Upper lobe of left lung (tissue), 6 donors: ENCODE data around the gene SAMD11. TPM values are rescaled to one million over a fixed set of nuclear protein-coding genes. Genes with fewer than 3 reads are reported as not detected.
A peak's percentile ranks its signal among the peaks of the same experiment; 100 is the strongest.

Source experiments
- ATAC-seq, 2 donors: fragments of 200-7000 bp; cut with Tn5 transposase; one replicate each; pipeline ENCODE4 v1.9.1; 2022; ENCODE audit warnings: mild to moderate bottlenecking in 2 of 2, moderate library complexity in 2 of 2; ENCODE audit not compliant: low FRiP score in 2 of 2
- DNase-seq, 2 donors: peaks; one replicate each; pipeline ENCODE4 v3.0.0-alpha.2; 2019 to 2020
- H3K27ac ChIP-seq, 4 donors: fragments of 200-600 bp; sonication (generic); one replicate each; pipeline ENCODE4 v1.5.1; 2016 to 2019
- H3K27me3 ChIP-seq, 4 donors: fragments of 200-600 bp; sonication (generic); one replicate each; pipeline ENCODE4 v1.5.1; 2017 to 2019
- H3K36me3 ChIP-seq, 4 donors: fragments of 200-600 bp; sonication (generic); one replicate each; pipeline ENCODE4 v1.5.1; 2016 to 2019
- H3K4me1 ChIP-seq, 4 donors: fragments of 200-600 bp; sonication (generic); one replicate each; pipeline ENCODE4 v1.5.1; 2018 to 2019
- H3K4me3 ChIP-seq, 4 donors: fragments of 200-600 bp; sonication (generic); one replicate each; pipeline ENCODE4 v1.5.1; 2017 to 2019; ENCODE audit warnings: mild to moderate bottlenecking in 2 of 4, moderate library complexity in 1 of 4
- H3K9me3 ChIP-seq, 4 donors: fragments of 200-600 bp; sonication (generic); one replicate each; pipeline ENCODE4 v1.5.1; 2018 to 2019
- EP300 ChIP-seq, 4 donors: sonication (generic); formaldehyde crosslinking; IDR thresholded peaks; one replicate each; pipeline ENCODE4 v1.5.1; 2017; ENCODE audit warnings: antibody characterized with exemption in 4 of 4, control low read depth in 2 of 4
- POLR2A ChIP-seq, 4 donors: fragments of 450-650 bp; IDR thresholded peaks; one replicate each; pipeline ENCODE4 v1.5.1; 2016 to 2017; ENCODE audit warnings: antibody characterized with exemption in 4 of 4, mild to moderate bottlenecking in 2 of 4
- POLR2AphosphoS5 ChIP-seq, 2 donors: sonication (generic); formaldehyde crosslinking; IDR thresholded peaks; one replicate each; pipeline ENCODE4 v1.5.1; 2017; ENCODE audit warnings: antibody characterized with exemption in 2 of 2
- WGBS, 2 donors: methylation state at CpG; one replicate each; pipeline ENCODE4 v1.1.5; 2017 to 2018; 5-methylcytosine and 5-hydroxymethylcytosine counted together
- total RNA-seq, 6 donors: library from RNA; depleted of rRNA in 4 of 6; stranded (reverse); fragments of >200 nt in 4 of 6; gene quantifications; one replicate each; pipeline versions ENCODE4 v1.1.0 to v1.2.1, GENCODE V29; 2016 to 2021
- TF ChIP-seq, protein P1 (sequence below), 6 experiments: fragments of 450-650 bp in 4 of 6; fragments of 200-600 bp in 2 of 6; sonication (generic) in 2 of 6; IDR thresholded peaks; one replicate each; pipeline ENCODE4 v1.5.1; 2016 to 2019; ENCODE audit warnings: antibody characterized with exemption in 6 of 6
- donor health status: DM: no; HTN: no; CAD: no; lungs with moderate emphysema.
- donor health status: DM: no; HTN: yes; CAD: no; lungs with severe emphysema.

The SAMD11 gene
- total RNA-seq, 6 donors from 2014 or later = 1.0 to 9.3 (median 2.4) TPM

DNA sequence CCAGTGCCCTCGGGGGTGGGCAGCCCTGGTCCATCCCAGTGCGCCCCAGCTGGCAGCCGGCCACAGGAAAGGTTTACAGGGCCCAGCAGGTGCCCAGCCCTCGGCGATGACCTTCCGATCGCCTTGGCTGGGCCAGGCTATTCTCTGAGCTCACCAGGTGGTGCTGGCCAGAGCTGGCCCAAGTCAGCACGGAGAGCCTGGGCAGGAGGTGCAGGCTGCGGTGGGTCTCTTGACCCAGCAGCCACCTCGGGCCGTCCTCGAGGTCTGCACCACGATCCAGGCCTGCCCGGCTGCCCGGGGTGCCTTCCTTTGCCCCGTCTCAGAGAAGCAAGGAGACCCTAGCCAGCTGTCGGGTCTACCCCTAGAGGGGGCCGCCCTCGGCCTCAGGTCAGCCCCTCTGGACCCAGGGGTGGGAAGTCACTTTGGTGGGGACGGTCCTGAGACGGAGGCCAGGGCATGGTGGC is 57.8 kb downstream of the SAMD11 start:
- Histone ChIP-seq H3K9me3 (no peaks in the 10 kb centered on the region), H3K4me3 (no peak overlapping the region), H3K27me3 (peaks cover 0 to 5% (median 0%) of the 10 kb centered on the region in 4 donors), H3K27ac (no peak overlapping the region), H3K36me3 (no peaks in the 10 kb centered on the region), H3K4me1 (peaks cover 2 to 6% (median 4%) of the 10 kb centered on the region in 4 donors)
- 57 to 78% methylated on average over 1 to 12 of the region's 21 CpGs for WGBS, 2 donors
- DNase-seq (peak in 1 of 2 donors; percentile 79), ATAC-seq (no peak)
- TF ChIP-seq POLR2A (IDR thresholded peaks at IDR 0.05) = no peak
- no peak for TF ChIP-seq POLR2AphosphoS5 (IDR thresholded peaks at IDR 0.05)
- TF ChIP-seq EP300 (IDR thresholded peaks at IDR 0.05) = no peak
- TF ChIP-seq, protein P1, sequence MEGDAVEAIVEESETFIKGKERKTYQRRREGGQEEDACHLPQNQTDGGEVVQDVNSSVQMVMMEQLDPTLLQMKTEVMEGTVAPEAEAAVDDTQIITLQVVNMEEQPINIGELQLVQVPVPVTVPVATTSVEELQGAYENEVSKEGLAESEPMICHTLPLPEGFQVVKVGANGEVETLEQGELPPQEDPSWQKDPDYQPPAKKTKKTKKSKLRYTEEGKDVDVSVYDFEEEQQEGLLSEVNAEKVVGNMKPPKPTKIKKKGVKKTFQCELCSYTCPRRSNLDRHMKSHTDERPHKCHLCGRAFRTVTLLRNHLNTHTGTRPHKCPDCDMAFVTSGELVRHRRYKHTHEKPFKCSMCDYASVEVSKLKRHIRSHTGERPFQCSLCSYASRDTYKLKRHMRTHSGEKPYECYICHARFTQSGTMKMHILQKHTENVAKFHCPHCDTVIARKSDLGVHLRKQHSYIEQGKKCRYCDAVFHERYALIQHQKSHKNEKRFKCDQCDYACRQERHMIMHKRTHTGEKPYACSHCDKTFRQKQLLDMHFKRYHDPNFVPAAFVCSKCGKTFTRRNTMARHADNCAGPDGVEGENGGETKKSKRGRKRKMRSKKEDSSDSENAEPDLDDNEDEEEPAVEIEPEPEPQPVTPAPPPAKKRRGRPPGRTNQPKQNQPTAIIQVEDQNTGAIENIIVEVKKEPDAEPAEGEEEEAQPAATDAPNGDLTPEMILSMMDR (IDR thresholded peaks at IDR 0.05) = no peak

DNA sequence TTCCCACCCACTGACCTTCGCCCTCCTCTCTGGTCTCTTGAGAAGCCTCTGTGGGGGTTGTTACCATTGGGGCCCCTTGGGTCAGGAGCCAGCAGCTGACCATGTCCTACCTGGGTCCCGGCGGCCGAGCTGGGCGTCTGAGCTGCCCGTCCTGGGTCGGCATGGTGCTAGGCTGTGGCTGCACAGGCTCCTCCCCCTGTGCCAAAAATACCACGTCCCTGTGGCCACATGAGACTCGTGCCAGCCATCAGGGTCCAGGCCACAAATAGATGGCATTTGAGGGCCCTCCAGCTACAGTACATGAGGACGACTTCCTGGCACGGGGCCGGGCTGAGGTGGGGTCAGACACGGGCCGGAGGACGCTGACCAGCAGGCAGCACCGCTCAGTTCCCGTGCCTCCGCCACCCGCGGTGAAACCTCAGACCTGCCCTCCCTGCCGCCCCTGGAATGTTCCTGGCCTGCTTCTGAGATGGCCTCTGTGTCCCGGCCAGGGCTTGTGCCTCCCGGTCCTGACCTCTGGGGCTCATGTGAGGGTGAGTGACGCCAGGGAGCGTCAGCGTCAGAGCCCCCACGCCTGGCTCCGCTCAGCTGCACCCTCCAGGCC is 58.3 kb downstream of the SAMD11 start, which contains the start of gene PERM1:
PERM1 (minus strand) TSS at position 139 of the 604 bp plus-strand sequence. CDS start 1,064 bp downstream, outside the sequence.
- Histone ChIP-seq H3K4me3 (no peak within 1 kb of the TSS), H3K27me3 (peaks cover 0 to 5% (median 0%) of the 10 kb centered on the region in 4 donors), H3K9me3 (no peaks in the 10 kb centered on the region), H3K27ac (no peak within 1 kb of the TSS), H3K4me1 (peaks cover 2 to 6% (median 4%) of the 10 kb centered on the region in 4 donors), H3K36me3 (no peaks in the 10 kb centered on the region)
- TF ChIP-seq POLR2A (IDR thresholded peaks at IDR 0.05) (no peak), POLR2AphosphoS5 (IDR thresholded peaks at IDR 0.05) (no peak), EP300 (IDR thresholded peaks at IDR 0.05) (no peak)
- TF ChIP-seq, protein P1 (IDR thresholded peaks at IDR 0.05) = no peak
- WGBS, 2 donors = 70% methylated on average over 22 of the region's 28 CpGs; no CpG with 5 or more reads in 1 of the 2 donors
- peak in 1 of 2 donors; percentile 79 for DNase-seq
- no peak for ATAC-seq

DNA sequence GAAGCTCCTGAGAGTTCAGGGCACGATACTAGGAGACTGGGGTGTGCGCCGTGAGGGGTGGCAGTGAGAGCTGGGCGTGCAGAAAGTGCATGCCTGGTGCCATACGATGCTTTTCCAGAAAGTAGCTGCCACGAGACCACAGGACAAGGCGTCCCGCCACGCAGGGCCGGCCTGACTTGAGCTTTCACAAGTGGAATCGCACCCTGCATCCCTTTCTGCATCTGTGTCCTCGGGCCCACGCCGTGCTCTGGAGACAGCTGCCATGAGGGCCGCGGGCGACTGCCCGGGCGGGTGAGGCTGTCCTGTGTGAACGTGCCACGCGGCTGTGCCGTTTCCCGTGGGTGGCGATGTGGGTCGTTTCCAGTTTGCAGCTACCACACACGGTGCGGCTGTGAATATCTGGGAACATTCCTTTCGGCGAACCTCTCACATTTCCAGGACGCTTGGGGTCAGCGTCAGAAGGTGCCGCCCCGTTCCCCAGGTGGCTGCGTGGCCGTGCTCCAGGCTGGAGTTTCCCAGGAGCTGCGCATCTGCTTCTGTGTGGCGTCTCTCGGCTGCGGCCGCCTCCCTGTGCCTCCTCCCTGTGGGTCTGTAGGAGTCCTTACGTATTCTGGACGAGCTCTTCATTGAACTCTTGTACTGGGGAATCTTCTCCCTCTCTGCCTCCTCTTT is 59.2 kb downstream of the SAMD11 start:
- peak in 1 of 2 donors; percentile 83 for DNase-seq
- Histone ChIP-seq H3K36me3 (no peaks in the 10 kb centered on the region), H3K4me3 (no peak overlapping the region), H3K27ac (no peak overlapping the region), H3K9me3 (no peaks in the 10 kb centered on the region), H3K4me1 (peaks cover 2 to 6% (median 4%) of the 10 kb centered on the region in 4 donors), H3K27me3 (peaks cover 0 to 5% (median 0%) of the 10 kb centered on the region in 4 donors)
- TF ChIP-seq, protein P1 (IDR thresholded peaks at IDR 0.05) = no peak
- TF ChIP-seq EP300 (IDR thresholded peaks at IDR 0.05) (no peak), POLR2A (IDR thresholded peaks at IDR 0.05) (no peak), POLR2AphosphoS5 (IDR thresholded peaks at IDR 0.05) (no peak)
- WGBS, 2 donors = 81 to 83% methylated on average over 38 to 43 of the region's 43 CpGs
- ATAC-seq = no peak

DNA sequence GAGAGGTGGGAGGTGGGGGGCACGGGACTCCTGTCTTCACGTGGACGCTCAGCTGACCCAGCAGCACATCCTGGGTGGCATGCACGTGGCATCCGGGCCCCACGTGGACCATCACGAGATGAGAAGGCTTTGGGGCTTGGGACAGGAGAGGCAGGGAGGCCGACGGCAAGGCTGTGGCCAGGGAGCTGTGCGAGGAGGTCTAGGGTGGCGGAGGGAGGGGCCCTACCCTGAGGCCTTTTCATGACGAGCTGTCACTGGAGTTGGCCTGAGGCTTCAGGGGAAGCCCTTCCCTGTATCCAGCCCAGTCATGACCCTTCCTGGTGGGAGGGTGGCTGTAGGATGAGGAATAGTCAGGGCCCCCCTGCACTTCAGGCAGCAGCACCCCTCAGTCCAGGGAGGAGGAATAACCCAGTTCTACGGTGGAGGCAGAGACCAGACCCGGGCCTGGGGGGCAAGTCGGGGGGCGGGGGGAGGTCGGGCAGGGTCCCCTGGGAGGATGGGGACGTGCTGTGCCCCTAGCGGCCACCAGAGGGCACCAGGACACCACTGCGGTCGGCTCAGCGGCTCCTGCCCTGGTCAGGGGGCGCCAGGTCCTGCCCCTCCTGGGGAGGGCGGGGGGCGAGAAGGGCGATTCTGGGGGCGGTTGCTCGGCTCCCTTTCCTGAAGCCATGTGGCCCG is 60.2 kb downstream of the SAMD11 start:
- Histone ChIP-seq H3K36me3 (no peaks in the 10 kb centered on the region), H3K27me3 (peaks cover 0 to 5% (median 0%) of the 10 kb centered on the region in 4 donors), H3K27ac (no peak overlapping the region), H3K9me3 (no peaks in the 10 kb centered on the region), H3K4me3 (peak overlapping the region in 1 of 4 donors; percentile 0), H3K4me1 (peaks cover 2 to 6% (median 4%) of the 10 kb centered on the region in 4 donors)
- 21 to 27% methylated on average over 18 to 29 of the region's 29 CpGs for WGBS, 2 donors
- DNase-seq (peak; percentile 49 to 90), ATAC-seq (peak; percentile 73 to 87)
- TF ChIP-seq, protein P1 (IDR thresholded peaks at IDR 0.05) = peak; percentile 59 to 98 (median 74)
- TF ChIP-seq POLR2A (IDR thresholded peaks at IDR 0.05) (no peak), EP300 (IDR thresholded peaks at IDR 0.05) (no peak), POLR2AphosphoS5 (IDR thresholded peaks at IDR 0.05) (no peak)
